Jurkat, Clone E6-1 (cell line): Measurements from ENCODE around the gene GPN2. TPM values are rescaled to one million over a fixed set of nuclear protein-coding genes. Genes with fewer than 3 reads are reported as not detected.
A peak's percentile ranks its signal among the peaks of the same experiment; 100 is the strongest.

ENCODE experiments used
- DNase-seq: peaks from one replicate; pipeline ENCODE4 v3.0.0-alpha.2; 2011; ENCODE audit warnings: low read depth, low spot score
- H3K4me3 ChIP-seq: 2 replicates; pipeline ENCODE4 v1.5.1; 2011; ENCODE audit warnings: mild to moderate bottlenecking, low read length, control low read depth, moderate library complexity
- polyA plus RNA-seq: library from polyadenylated mRNA; unstranded; fragments of >200 nt; gene quantifications from one replicate; pipeline ENCODE4 v1.2.1, GENCODE V29; 2012; ENCODE audit warnings: missing spikeins; ENCODE audit not compliant: insufficient read length, insufficient read depth

GPN2 gene
- 29.6 TPM for polyA plus RNA-seq

- peak within 1 kb of the TSS; percentile 87 for H3K4me3 ChIP-seq
- DNase-seq: peak; percentile 67
Observed at GRCh38 chr1:26889551-26890466, at the start of gene GPN2. Gene GPN2, minus strand, starts transcription at chr1:26890283. Its CDS starts 187 bp downstream, at chr1:26890096.

- no peak overlapping the region for H3K4me3 ChIP-seq
- no peak for DNase-seq
Observed at GRCh38 chr1:26938659-26939025, 48.6 kb upstream of the GPN2 start.

GRCh38 chr1:26938004-26938658, 48.0 kb upstream of the GPN2 start:
- DNase-seq: no peak
- no peak overlapping the region for H3K4me3 ChIP-seq

- no peak overlapping the region for H3K4me3 ChIP-seq
- DNase-seq: no peak
Observed at GRCh38 chr1:26936823-26937222, 46.7 kb upstream of the GPN2 start.

- H3K4me3 ChIP-seq: no peak overlapping the region
Observed at GRCh38 chr1:26932531-26932930, 42.4 kb upstream of the GPN2 start.

GRCh38 chr1:26923711-26924110, 33.6 kb upstream of the GPN2 start:
- DNase-seq: no peak
- no peak overlapping the region for H3K4me3 ChIP-seq

More at GRCh38 chr1:26932531-26932930, 42.4 kb upstream of the GPN2 start:
- DNase-seq: no peak

GRCh38 chr1:26922901-26923300, 32.8 kb upstream of the GPN2 start:
- peak overlapping the region; percentile 76 for H3K4me3 ChIP-seq
- DNase-seq: no peak

GRCh38 chr1:26922431-26922729, 32.3 kb upstream of the GPN2 start:
- no peak for DNase-seq
- peak overlapping the region; percentile 76 for H3K4me3 ChIP-seq

- peak; percentile 95 for DNase-seq
- H3K4me3 ChIP-seq: peak within 1 kb of the TSS; percentile 76
Observed at GRCh38 chr1:26921540-26922430, 31.7 kb upstream of the GPN2 start, which contains the start of gene NUDC. Gene NUDC, plus strand, starts transcription at chr1:26921743. Its CDS starts 106 bp downstream, at chr1:26921849.

- peak overlapping the region; percentile 76 for H3K4me3 ChIP-seq
- DNase-seq: no peak
Observed at GRCh38 chr1:26921126-26921539, 31.1 kb upstream of the GPN2 start.

GRCh38 chr1:26915204-26915842, 25.2 kb upstream of the GPN2 start:
- DNase-seq: no peak
- no peak overlapping the region for H3K4me3 ChIP-seq

- DNase-seq: no peak
- no peak within 1 kb of the TSS for H3K4me3 ChIP-seq
Observed at GRCh38 chr1:26913754-26914619, 23.9 kb upstream of the GPN2 start, which contains the start of gene NR0B2. Gene NR0B2, minus strand, starts transcription at chr1:26913975. Its CDS starts 35 bp downstream, at chr1:26913940.

GRCh38 chr1:26913389-26913753, 23.3 kb upstream of the GPN2 start:
- H3K4me3 ChIP-seq: no peak overlapping the region
- no peak for DNase-seq

GRCh38 chr1:26912147-26912490, 22.0 kb upstream of the GPN2 start:
- no peak for DNase-seq
- H3K4me3 ChIP-seq: no peak overlapping the region

GRCh38 chr1:26911399-26912146, 21.5 kb upstream of the GPN2 start:
- no peak overlapping the region for H3K4me3 ChIP-seq
- no peak for DNase-seq

- no peak for DNase-seq
- H3K4me3 ChIP-seq: no peak overlapping the region
Observed at GRCh38 chr1:26910343-26911160, 20.5 kb upstream of the GPN2 start.

GRCh38 chr1:26909951-26910342, 19.9 kb upstream of the GPN2 start:
- DNase-seq: no peak
- no peak overlapping the region for H3K4me3 ChIP-seq
